H4 (cell line): ENCODE data around the gene KHDC4. TPM values are rescaled to one million over a fixed set of nuclear protein-coding genes. Genes with fewer than 3 reads are reported as not detected.
A peak's percentile ranks its signal among the peaks of the same experiment; 100 is the strongest.
"Not testable (repeated sequence)": the region's sequence is repeated elsewhere in the genome, so short reads cannot be mapped to it uniquely, and the experiment has no call there.

Experiments
- DNase-seq: peaks from one replicate; pipeline ENCODE4 v3.0.0-alpha.2; 2015; ENCODE audit warnings: low spot score
- total RNA-seq: library from RNA; depleted of rRNA; stranded (reverse); fragments of >200 nt; shearing (Covaris generic); gene quantifications from 2 replicates; pipeline ENCODE4 v1.2.3, GENCODE V29; 2014

KHDC4 gene
- total RNA-seq, 1 experiment from 2014 or later, result 22.3 TPM

GRCh38 chr1:155940993-155941844 is 7.0 kb upstream of the KHDC4 start, which contains the start of gene RXFP4:
RXFP4 (plus strand) TSS chr1:155941638; CDS start chr1:155941710, 72 bp downstream.
- no peak for DNase-seq

- peak; percentile 54 for DNase-seq
Observed at GRCh38 chr1:155940482-155940992, 6.3 kb upstream of the KHDC4 start.

GRCh38 chr1:155938220-155938627 is 4.0 kb upstream of the KHDC4 start:
- DNase-seq, result peak; percentile 71

GRCh38 chr1:155934936-155935590 is 850 bp upstream of the KHDC4 start:
- no peak for DNase-seq

GRCh38 chr1:155933591-155934096 is 569 bp downstream of the KHDC4 start:
- no peak for DNase-seq

GRCh38 chr1:155932487-155932886 is 1.7 kb downstream of the KHDC4 start:
- no peak for DNase-seq

- no peak for DNase-seq
Observed at GRCh38 chr1:155932081-155932480, 2.1 kb downstream of the KHDC4 start.

GRCh38 chr1:155931332-155932038 is 2.7 kb downstream of the KHDC4 start:
- DNase-seq, result no peak

- DNase-seq, result not testable (repeated sequence)
Observed at GRCh38 chr1:155930725-155931124, 3.5 kb downstream of the KHDC4 start.

- no peak for DNase-seq
Observed at GRCh38 chr1:155929057-155929456, 5.2 kb downstream of the KHDC4 start.

- DNase-seq, result no peak
Observed at GRCh38 chr1:155925506-155925905, 8.7 kb downstream of the KHDC4 start.

GRCh38 chr1:155920717-155921116 is 13.5 kb downstream of the KHDC4 start:
- no peak for DNase-seq

GRCh38 chr1:155919801-155920200 is 14.4 kb downstream of the KHDC4 start:
- no peak for DNase-seq

- DNase-seq, result no peak
Observed at GRCh38 chr1:155918660-155919059, 15.6 kb downstream of the KHDC4 start.

- no peak for DNase-seq
Observed at GRCh38 chr1:155913969-155914757, 20.1 kb downstream of the KHDC4 start.

- DNase-seq, result no peak
Observed at GRCh38 chr1:155912056-155912536, 22.1 kb downstream of the KHDC4 start.

GRCh38 chr1:155911156-155912055 is 22.8 kb downstream of the KHDC4 start, which contains the start of gene RIT1:
RIT1 (minus strand) TSS chr1:155911349; CDS start chr1:155910761, 588 bp downstream.
- DNase-seq, result peak; percentile 68

GRCh38 chr1:155910621-155911121 is 23.5 kb downstream of the KHDC4 start:
- DNase-seq, result peak; percentile 53

GRCh38 chr1:155909894-155910293 is 24.3 kb downstream of the KHDC4 start:
- no peak for DNase-seq

- no peak for DNase-seq
Observed at GRCh38 chr1:155904261-155904660, 30.0 kb downstream of the KHDC4 start.
